Left forelimb (tissue), 1 donor: ENCODE data around the gene ANKRD44.
"Not testable (repeated sequence)": the region's sequence is repeated elsewhere in the genome, so short reads cannot be mapped to it uniquely, and the experiment has no call there.

Source experiments
- DNase-seq: peaks from one replicate; pipeline ENCODE4 v3.0.0-alpha.2; 2018; ENCODE audit warnings: low spot score

The ANKRD44 gene

DNA sequence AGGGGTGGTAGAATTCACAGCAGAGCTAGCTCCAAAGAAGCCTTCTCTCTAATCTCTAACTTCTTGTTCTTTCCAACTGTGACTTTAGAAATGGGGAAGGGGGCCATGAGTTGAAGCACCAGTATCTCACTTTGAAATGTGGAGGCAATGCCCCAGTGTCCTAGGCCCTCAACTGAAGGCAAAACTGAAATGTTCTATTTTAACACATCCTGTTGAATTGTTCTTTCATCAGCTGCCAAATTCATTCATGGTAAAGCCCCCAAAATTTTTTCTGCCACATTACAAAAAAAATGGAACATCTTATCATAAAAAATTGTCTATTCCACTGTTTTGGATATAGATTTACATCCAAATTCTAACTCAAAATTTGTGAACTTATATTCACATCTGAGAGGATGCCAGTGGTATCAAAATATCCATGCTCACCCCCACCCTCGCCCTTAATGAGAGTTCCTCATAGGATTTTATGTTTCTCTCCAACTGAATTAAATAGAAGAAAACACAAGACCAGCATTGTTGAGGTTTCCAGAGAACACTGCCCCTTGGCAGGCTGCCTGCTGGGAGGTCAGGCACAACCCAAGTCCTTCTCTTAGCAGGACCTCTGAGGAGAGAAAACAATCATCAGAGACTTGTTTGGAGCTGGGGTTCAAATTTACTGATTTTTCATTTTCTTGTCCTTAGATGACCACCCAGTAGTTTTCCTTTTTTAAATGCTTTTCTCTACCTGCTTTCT is 236.7 kb downstream of the ANKRD44 start:
- no peak for DNase-seq

DNA sequence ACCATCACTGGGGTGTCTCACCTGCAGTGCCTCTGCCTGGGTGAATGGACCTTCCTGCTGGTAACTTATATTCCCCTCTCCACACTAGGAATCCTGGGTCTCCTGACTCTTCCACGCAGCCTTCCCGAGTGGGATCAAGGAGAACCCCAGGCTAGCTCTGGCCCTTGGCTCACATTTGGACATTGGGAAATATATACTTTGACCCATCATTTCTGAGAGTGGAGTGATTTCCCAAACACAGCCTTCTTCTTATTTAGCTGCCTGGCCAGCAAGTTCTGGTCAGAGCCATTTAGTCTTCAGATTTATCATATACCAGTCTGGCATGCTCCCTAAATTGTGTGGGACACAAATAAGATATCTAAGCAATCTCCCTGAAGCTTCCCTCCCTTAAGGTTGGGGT is 237.3 kb downstream of the ANKRD44 start:
- DNase-seq: no peak

DNA sequence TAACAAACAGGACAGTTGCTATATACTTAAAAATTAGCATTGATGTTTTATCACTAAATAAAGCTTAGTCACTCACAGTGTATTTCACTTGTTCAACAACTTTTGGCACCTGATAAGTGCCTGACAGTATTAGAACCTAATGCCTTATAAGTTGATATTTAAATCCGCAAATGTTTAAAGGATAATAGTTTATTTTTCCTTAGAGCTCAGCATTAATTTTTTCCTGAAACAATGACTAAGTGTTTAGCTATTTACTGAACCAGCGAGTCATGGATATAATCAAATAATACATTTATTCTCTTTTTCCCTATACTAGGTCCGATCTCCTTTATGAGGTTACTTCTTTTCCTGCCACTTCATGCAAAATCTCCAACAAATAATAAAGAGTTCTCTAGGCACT is 238.0 kb downstream of the ANKRD44 start:
- no peak for DNase-seq

DNA sequence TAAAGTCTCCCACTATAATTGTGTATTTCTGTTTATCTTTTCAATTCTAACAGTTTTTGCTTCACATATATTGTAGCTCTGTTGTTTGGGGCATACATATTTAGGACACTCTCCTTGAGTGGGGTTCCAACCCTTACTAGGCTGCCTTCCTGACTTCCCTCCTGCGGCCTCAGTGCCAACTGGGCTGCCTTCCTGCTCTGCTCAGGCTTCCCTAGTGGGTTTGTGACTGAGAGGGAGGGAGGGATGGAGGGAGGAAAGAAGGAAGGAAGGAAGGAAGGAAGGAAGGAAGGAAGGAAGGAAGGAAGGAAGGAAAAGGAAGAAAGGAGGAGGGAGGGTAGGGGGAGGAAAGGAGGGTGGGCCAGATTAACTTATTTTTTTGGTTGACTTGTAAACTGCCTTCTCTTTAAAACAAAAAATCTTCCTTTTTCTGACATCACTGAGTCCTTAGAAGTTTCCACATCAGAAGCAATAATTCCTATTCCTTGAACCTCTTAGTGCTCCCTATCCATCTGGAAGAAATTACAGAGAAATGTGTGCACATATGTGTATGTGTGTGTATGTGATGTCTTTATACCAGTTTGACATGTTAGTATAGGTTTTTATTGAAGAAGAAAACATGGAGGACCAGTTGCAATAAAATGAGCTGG is 238.7 kb downstream of the ANKRD44 start:
- DNase-seq: no peak

DNA sequence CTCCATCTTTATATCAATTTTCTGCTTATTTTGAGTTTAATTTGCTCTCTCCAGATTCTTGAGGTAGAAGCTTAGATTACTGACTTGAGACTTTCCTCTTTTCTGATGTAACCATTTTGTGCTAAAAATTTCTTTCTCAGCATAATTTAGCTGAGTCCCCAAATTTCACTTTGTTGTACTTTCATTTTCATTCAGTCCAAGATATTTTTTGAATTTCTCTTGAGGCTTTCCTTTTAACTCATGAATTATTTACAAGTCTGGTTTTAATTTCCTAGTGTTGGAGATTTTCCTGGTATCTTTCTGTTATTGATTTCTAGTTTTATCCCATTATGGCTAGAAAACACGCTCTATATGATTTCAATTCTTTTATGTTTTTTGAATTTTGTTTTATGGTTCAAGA is 239.4 kb downstream of the ANKRD44 start:
- no peak for DNase-seq

DNA sequence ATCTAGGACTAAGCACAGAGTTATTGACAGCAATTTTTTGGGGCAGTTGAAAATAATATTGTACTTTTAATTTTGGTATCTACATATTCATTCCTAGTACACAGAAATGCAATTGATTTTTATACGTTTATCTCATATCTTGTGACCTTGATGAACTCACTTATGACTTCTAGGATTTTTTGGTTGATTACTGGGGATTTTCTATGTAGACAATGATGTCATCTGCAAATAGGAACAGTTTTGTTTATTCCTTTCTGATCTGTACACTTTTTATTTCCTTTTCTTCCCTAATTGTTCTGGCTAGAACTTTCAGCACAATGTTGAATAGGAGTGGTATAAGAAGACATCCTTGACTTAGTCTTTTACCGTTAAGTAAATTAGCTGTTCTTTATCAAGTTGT is 240.6 kb downstream of the ANKRD44 start:
- DNase-seq: no peak

DNA sequence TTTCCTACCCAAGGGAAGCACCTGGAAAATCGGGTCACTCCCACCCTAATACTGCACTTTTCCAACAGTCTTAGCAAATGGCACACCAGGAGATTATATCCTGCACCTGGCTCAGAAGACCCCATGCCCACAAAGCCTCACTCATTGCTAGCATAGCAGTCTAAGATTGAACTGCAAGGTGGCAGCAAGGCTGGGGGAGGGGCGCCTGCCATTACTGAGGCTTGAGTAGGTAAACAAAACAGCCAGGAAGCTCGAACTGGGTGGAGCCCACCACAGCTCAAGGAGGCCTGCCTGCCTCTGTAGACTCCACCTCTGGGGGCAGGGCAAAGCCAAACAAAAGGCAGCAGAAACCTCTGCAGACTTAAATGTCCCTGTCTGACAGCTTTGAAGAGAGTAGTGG is 248.0 kb downstream of the ANKRD44 start:
- DNase-seq: not testable (repeated sequence)

DNA sequence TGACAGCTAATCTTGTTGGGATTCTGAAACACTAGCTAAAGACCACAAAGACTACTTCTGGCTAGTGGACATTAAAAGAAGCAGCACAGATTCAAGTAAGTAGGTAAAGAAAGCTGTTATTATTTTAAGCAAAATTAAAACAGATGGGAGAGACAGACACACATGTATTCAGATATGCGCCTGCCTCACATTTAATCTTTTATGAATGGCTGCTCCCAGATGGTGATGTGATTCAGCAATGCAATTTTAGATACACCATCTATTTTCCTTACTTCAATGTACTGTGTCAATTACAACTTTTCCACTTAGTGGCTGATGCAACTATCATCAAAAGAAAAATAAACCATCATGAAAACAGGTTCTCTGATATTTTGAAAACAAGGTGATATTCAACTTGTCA is 251.1 kb downstream of the ANKRD44 start:
- no peak for DNase-seq

DNA sequence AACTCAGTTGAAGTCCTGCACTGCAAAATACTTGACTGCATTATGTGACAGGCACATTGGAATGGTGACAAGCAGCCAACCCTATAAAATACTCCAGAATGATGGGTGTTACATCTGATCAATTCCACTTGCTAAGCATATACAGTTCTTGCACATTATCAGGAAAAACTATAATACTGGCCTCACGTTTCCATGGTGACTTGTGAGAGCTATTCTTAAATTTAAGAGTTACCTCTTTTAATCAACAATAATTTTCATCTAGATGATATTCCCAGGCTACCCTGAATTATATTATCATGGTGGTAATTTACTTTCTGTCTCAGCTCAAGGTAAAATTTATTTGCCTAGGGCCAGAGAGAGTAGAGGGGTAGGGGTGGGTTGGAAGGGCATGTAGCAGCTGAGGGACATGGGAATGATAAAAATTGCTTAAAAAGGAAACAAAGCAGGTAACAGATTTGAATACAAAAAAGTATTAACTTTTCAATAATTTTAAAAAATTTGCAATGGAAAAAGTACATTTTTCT is 251.7 kb downstream of the ANKRD44 start:
- no peak for DNase-seq

DNA sequence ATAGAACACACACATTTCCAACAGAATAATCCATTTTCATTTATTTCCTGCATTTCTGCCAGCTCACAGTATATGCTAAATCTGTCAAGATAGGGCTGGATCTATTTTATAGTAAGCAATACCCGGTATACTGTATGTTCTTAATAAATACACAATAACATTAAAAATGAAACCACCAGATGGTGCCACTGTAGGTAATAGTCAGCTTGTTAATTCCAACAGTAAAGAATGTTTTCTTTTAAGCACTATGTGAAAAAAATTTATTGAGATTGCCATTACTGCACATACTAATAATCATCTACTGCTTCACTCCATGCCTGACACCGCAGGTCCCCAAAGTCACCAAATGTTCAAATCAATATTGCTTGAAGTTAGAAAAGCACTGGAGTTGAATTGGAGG is 252.6 kb downstream of the ANKRD44 start:
- DNase-seq: no peak

DNA sequence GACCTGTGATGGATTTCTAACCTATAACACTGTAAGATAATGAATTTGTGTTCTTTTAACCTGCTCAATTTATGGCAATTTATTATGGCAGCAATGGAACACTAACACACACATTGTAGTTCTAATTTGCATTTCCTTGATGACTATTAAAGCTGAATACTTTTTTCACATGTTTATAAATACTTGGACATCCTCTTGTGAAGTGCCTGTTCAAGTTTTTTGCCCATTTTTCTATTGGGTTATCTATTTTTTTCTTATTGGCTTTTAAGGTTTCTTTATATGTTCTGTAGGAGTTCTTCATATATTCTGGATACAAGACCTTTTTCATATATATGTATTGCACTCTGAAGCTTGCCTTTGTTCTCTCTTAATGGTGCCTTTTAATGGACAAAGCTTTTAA is 255.5 kb downstream of the ANKRD44 start:
- DNase-seq: no peak

DNA sequence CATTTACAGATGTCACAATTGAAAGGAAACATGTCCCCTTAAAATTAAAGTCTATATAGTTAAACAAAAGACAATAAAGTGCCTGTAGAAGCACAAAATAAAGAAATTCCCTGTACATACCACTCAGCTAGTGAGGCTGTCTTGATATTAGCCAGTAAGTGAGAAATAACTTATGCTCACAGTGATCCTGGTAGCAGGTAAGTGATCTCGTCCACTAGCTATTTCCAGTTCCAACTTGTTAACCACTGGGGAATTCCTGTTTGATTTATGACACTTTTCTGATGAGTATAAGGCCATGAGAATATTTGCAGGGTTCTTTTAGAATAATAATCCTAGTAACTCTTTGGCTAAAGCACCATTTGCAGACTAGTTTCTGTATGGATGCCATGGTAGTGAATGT is 256.1 kb downstream of the ANKRD44 start:
- no peak for DNase-seq

DNA sequence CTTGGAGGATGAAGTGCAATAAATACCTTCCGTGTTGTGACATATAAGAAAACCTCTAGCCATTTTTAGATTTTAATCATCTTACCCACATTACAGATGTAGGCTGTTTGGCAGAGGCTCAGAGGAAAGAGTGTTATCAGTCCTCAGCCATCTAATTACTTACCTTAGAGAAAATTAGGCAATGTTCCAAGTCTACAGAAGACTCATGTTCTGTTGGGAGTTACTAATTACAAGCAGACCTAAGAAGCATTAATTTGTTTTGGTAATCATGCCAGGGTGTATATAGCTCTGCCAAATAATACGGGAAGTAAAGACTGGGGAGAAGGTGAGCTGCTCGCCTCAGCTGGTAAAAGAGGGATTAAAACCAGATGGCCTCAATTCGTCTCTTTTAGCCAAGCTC is 258.2 kb downstream of the ANKRD44 start:
- no peak for DNase-seq

DNA sequence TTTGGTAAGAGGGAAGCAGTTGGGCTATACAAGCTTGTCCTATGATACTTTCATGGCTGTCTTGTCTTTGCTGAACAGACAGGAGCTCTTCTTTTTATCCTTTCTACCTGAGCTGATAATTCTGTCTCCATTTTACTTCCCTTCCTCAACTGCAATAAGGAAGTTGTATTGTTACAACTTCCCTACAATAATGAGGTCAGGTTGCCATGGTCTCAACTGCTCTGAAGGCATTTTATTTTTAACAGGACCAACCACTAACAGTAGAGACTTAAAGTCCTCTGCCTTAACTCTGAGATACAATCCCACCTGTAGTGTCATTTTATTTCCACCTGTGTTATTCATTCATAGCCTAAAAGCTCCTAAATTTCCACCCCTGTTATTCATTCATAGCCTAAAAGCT is 265.5 kb downstream of the ANKRD44 start:
- DNase-seq: no peak

DNA sequence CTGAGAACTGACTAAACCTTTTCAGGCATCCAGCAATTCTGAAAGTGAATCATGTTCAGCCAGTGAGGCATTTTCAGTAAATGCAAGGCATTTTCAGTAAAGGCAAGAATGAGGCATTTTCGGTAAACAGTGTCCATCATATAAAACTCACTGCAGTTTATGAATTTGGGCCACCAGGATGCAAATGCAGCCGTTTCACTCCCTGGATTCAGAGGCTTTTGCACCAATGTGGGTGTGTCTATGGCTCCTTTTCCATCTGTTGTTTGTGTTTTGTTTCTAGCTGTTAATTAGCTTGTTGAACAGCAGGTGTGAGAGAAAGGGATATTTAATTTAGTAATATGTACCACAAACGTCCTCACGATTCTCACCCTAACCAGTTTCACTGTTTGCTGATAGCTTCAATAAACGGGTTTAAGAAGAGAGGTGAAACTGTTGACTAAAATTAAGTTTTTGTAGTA is 267.8 kb downstream of the ANKRD44 start:
- no peak for DNase-seq

DNA sequence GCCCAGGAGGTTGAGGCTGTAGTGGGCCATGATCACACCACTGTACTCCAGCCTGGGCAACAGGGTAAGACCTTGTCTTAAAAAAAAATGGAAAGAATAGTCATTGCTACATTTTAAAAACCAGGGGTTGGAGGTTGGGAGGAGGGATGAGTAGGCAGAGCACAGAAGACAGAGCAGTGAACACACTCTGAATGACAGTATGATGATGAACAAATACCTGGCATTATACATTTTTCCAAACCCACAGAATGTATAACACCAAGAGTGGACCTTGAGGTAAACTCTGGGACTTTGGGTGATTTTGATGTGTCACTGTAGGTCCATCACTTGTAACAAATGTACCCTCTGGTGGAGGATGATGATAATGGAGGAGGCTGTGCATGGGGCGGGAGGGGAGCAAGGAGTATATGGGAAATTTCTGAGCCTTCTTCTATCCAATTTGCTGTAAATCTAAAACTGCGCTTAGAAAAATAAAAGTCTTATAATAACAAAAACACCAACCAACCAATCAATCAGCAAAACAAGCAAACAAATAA is 272.6 kb downstream of the ANKRD44 start:
- no peak for DNase-seq

DNA sequence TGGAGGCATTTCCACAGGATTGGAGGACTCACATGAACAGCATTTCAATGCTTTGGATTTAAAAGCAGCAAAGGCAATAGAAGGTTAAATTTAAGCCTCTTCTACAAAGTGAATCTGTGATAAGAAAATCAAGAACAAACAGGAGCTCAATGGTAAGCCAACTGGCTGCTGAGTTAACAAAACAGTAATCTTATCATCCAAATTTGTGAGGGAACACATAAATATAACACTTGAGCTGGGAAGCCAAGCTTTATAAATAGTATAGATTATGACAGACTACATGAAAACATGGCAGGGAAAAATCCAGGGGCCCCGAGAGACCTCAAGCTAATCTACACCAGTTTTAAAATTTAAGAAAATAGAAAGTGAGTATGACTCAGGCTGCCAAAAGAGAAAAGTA is 275.6 kb downstream of the ANKRD44 start:
- DNase-seq: no peak

DNA sequence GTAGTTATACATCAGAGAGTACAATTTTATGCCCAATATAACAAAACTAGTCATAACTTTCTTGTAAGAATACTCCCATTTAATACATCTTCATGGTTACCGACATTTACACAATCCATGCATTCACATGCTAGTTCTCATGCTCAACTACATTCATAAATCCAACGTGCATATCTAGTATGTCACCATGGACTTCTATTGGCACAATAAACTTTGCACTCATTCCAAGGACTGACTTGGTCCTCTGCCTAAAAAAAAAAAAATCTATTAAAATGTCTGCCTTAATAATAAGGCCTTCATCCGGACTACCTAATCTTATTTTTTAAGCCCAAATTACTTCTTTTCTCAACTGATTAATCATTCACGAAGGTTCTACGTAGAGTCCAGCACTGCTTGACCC is 276.3 kb downstream of the ANKRD44 start:
- no peak for DNase-seq

DNA sequence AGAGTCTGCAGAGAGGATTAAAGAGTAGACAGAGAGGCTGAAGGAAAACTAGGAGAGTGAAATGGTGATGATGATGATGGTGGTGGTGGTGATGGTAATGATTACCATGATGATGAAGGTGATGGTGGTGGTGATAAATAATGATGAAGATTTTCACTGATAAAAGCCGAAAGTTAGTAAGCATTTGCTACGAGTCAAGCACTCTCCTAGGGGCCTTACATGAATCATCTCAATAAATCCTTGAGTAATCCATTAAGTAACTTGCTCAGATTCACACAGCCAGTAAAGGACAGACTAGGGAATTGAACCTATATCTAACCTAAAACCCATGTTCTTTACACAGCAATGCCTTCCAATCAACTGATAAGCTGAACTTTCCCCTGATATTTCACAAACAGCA is 277.4 kb downstream of the ANKRD44 start:
- no peak for DNase-seq

DNA sequence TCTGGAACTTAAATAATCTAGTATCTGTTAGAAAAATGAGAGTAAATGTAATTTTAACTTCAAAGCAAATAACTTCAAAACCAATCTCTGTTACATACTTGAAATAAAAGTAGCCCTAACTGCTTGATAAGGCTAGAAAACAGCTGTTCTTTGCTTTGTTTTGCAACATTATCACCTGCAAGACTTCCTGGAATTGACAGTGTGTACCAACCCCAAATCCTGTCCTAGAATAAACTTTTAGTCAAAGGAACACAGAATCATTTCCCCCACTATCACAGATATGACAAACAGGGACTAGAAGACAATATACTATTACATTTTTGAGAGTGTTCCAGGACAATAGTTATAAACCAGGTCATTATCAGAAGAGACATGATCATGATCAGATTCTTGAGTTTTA is 278.8 kb downstream of the ANKRD44 start:
- DNase-seq: no peak

DNA sequence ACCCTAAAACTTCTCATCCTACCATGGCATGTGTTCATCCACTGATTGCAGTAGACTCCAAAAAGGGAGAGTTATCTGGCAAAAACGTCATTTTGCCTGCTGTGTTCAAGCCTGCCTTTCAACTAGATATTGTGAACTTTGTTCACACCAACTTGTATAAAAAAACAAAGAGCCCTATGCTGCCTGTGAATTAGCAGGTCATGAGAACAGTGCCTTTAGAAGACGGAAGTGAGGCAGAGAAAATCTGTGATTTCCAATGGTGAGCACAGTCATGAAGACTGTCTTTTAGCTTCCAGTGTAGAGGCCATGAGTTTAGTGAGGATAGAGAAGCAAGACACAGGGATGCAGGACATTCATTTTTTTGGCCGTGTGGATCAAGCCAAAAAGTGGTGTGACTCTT is 280.5 kb downstream of the ANKRD44 start:
- no peak for DNase-seq

DNA sequence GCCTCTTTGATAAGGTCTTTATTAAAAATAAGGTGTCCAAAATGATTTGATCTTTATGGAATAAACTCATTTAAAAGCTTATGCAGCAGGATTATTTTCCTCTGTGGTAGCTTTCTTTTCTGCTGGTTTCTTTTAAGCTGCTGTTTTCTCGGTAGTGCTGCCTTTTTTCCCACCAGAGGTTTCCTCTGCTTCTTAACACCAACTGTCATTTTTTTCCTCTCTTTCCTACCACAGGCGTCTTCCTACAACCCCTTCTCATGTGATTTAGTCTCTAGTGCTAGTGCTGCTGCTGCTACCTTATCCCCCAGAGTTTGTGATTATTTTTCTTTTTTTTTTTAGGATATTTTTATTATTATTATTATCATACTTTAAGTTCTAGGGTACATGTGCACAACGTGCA is 281.9 kb downstream of the ANKRD44 start:
- no peak for DNase-seq

DNA sequence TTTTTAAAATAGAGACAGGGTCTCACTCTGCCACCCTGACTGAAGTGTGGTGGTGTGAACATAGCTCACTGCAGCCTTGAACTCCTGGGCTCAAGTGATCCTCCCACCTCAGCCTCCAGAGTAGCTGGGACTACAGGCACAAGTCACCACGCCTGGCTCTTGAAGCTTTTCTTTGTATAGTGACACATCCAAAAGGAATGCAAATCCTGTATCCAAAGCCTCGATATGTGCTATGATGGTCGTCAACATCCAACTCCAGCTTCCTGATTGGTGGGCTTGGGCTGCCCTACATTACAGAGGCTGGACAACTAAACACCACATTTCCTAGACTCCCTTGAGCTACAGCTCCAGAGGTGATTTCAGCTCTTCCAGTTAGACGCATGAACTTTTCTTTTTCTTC is 282.4 kb downstream of the ANKRD44 start:
- no peak for DNase-seq
